GM19193 (cell line): ENCODE measurements around the gene SBNO2.

ENCODE experiments used
- POLR2A ChIP-seq: IDR thresholded peaks from 4 replicates; pipeline ENCODE4 v1.6.1; 2011; ENCODE audit not compliant: insufficient read depth, insufficient read length; ENCODE audit errors: extremely low read depth

The SBNO2 gene

GRCh38 chr19:1153891-1154730 is 20.0 kb downstream of the SBNO2 start:
- TF ChIP-seq POLR2A: no peak

GRCh38 chr19:1151917-1152587 is 22.0 kb downstream of the SBNO2 start:
- TF ChIP-seq POLR2A: no peak

GRCh38 chr19:1151037-1151724 is 22.9 kb downstream of the SBNO2 start:
- TF ChIP-seq POLR2A: no peak

GRCh38 chr19:1150333-1151036 is 23.6 kb downstream of the SBNO2 start:
- TF ChIP-seq POLR2A: no peak

GRCh38 chr19:1149259-1150045 is 24.6 kb downstream of the SBNO2 start:
- TF ChIP-seq POLR2A: no peak

- no peak for TF ChIP-seq POLR2A
These were observed 26.0 kb downstream of the SBNO2 start for GRCh38 chr19:1147934-1148549.

GRCh38 chr19:1146858-1147780 is 26.9 kb downstream of the SBNO2 start:
- no peak for TF ChIP-seq POLR2A

- TF ChIP-seq POLR2A: no peak
These were observed 27.7 kb downstream of the SBNO2 start for GRCh38 chr19:1146412-1146699.

GRCh38 chr19:1145635-1146411 is 28.2 kb downstream of the SBNO2 start:
- no peak for TF ChIP-seq POLR2A

- TF ChIP-seq POLR2A: no peak
These were observed 29.3 kb downstream of the SBNO2 start for GRCh38 chr19:1144741-1145140.

- TF ChIP-seq POLR2A: no peak
These were observed 30.2 kb downstream of the SBNO2 start for GRCh38 chr19:1143828-1144399.

GRCh38 chr19:1141944-1142343 is 32.1 kb downstream of the SBNO2 start:
- TF ChIP-seq POLR2A: no peak
